Panc1 (cell line): ENCODE measurements around the gene ERICH6B.

Experiments
- CTCF ChIP-seq: fragments of 450-650 bp; IDR thresholded peaks from 2 replicates; pipeline ENCODE4 v1.5.1; 2017; ENCODE audit warnings: mild to moderate bottlenecking
- POLR2AphosphoS5 ChIP-seq: IDR thresholded peaks from 2 replicates; pipeline ENCODE4 v1.6.1; 2012; ENCODE audit warnings: mild to moderate bottlenecking, low read depth, low read length, moderate library complexity
- TCF7L2 ChIP-seq: IDR thresholded peaks from 2 replicates; pipeline ENCODE4 v1.6.1; 2011; ENCODE audit warnings: mild to moderate bottlenecking, low read depth, low read length, inconsistent platforms

- TF ChIP-seq POLR2AphosphoS5 (no peak), CTCF (no peak), TCF7L2 (no peak)
Measured at GRCh38 chr13:45598597-45598996, 16.9 kb downstream of the ERICH6B start.
